A673 (cell line): Measurements from ENCODE around the gene PEA15. TPM values are rescaled to one million over a fixed set of nuclear protein-coding genes. Genes with fewer than 3 reads are reported as not detected.

Experiments
- BruUV-seq: library from RNA; stranded (reverse); fragments of 400-500 nt; replicated peaks from 2 replicates; lab custom pipeline; 2021; lab: Mats Ljungman, UMichigan
- CTCF ChIA-PET: fragments of 300-600 bp; sonication (Branson Sonifier 250); formaldehyde crosslinking; loops from one replicate; lab custom pipeline; 2022; ENCODE audit warnings: antibody characterized with exemption; lab: Charles Lee
- POLR2A ChIA-PET: fragments of 300-600 bp; sonication (Branson Sonifier 250); formaldehyde crosslinking; loops from one replicate; lab custom pipeline; 2022; ENCODE audit warnings: antibody characterized with exemption; ENCODE audit not compliant: low non-redundant PET; lab: Charles Lee
- DNase-seq: peaks from one replicate; pipeline ENCODE4 v3.0.0-alpha.2; 2015; ENCODE audit warnings: low spot score
- H3K27ac ChIP-seq: fragments of 200-600 bp; sonication (generic); 2 replicates; pipeline ENCODE4 v1.5.1; 2016; ENCODE audit warnings: mixed run types, low read depth, mild to moderate bottlenecking, mixed read lengths, antibody characterized with exemption, low read length; ENCODE audit not compliant: poor library complexity, severe bottlenecking
- H3K27me3 ChIP-seq: fragments of 200-600 bp; sonication (generic); replicated peaks from 2 replicates; pipeline ENCODE4 v1.6.1; 2017; ENCODE audit warnings: mixed run types, low read depth, mild to moderate bottlenecking, mixed read lengths, antibody characterized with exemption, low read length; ENCODE audit not compliant: insufficient read depth, poor library complexity
- H3K36me3 ChIP-seq: fragments of 200-600 bp; sonication (generic); 2 replicates; pipeline ENCODE4 v1.6.1; 2016; ENCODE audit warnings: mixed run types, mild to moderate bottlenecking, mixed read lengths, antibody characterized with exemption, low read length; ENCODE audit not compliant: insufficient read depth, poor library complexity, severe bottlenecking
- H3K4me1 ChIP-seq: fragments of 200-600 bp; sonication (generic); 2 replicates; pipeline ENCODE4 v1.6.1; 2017; ENCODE audit warnings: mixed run types, mild to moderate bottlenecking, mixed read lengths, antibody characterized with exemption, low read length; ENCODE audit not compliant: insufficient read depth, poor library complexity, severe bottlenecking
- H3K4me3 ChIP-seq: fragments of 200-600 bp; sonication (generic); 2 replicates; pipeline ENCODE4 v1.5.1; 2016; ENCODE audit warnings: low read depth, mixed run types, mild to moderate bottlenecking, mixed read lengths, low read length; ENCODE audit not compliant: poor library complexity, severe bottlenecking
- H3K9me3 ChIP-seq: fragments of 200-600 bp; sonication (generic); 2 replicates; pipeline ENCODE4 v1.6.1; 2016; ENCODE audit warnings: mixed run types, low read depth, mild to moderate bottlenecking, mixed read lengths, antibody characterized with exemption, low read length; ENCODE audit not compliant: poor library complexity, severe bottlenecking
- CTCF ChIP-seq: fragments of 300-800, 200-600 bp; sonication (generic); conservative IDR thresholded peaks from 2 replicates; pipeline ENCODE4 v1.5.1; 2017; ENCODE audit warnings: low read depth, mild to moderate bottlenecking, antibody characterized with exemption, low read length, moderate library complexity, mixed read lengths
- EZH2 ChIP-seq: fragments of 200-600 bp; sonication (generic); IDR thresholded peaks from 2 replicates; pipeline ENCODE4 v1.6.1; 2017; ENCODE audit warnings: borderline replicate concordance, low read depth, mild to moderate bottlenecking, mixed read lengths, antibody characterized with exemption, low read length; ENCODE audit not compliant: poor library complexity, severe bottlenecking
- intact Hi-C: fragments of 100-400 bp; cut with micrococcal nuclease; formaldehyde crosslinking; loops from one replicate; pipeline ENCODE4 v1.10.0; 2022; ENCODE audit not compliant: unreplicated experiment
- total RNA-seq: library from RNA; stranded (reverse); gene quantifications from 2 replicates; pipeline ENCODE4 v1.2.3, GENCODE V29; 2021

The PEA15 gene
- total RNA-seq, 1 experiment from 2014 or later: 87.7 TPM

DNA sequence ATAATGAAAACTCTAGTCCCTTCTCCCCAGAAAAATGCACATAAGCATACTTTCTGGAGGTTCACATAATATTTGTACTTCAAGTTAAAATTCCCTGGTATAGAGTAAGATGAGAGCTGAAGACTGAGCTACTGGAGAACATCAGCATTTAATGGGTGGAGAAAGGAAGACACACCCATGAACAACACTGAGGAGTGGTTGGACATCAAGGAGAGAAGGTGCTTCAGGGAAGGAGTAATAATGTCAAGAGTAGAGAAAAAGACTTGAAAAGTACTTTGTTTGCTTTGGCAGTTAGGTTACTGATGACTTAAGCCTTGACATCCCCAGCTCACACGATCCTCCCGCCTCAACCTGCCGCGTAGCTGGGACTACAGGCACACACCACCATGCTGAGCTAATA, 21.9 kb downstream of the PEA15 start:
- Histone ChIP-seq H3K27ac (no peak overlapping the region), H3K27me3 (no peaks in the 10 kb centered on the region), H3K9me3 (no peaks in the 10 kb centered on the region), H3K36me3 (peaks cover 85% of the 10 kb centered on the region), H3K4me3 (no peak overlapping the region), H3K4me1 (no peaks in the 10 kb centered on the region)
- CTCF ChIA-PET: no interaction called here
- intact Hi-C loops: no loop called here
- DNase-seq: no peak
- BruUV-seq: no TSS peak
- POLR2A ChIA-PET: no interaction called here
- no peak for TF ChIP-seq CTCF
- TF ChIP-seq EZH2: no peak

DNA sequence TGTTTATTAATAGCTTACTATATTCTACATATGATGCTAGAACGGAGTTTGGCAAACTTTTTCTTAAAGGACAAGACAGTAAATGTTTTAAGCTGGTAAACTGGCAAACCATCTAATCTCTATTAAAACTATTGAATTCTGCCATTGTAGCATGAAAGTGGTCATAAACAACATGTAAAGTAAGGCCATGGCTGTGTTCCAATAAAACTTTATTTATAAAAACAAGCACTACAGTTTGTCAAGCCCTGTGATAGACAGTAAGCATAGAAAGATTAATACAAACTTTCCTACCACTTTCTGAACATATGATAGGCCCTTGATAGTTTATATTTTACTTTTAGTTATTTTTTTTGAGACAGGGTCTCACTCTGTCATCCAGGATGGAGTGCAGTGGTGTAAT, 22.4 kb downstream of the PEA15 start:
- ChIA-PET POLR2A (no interaction called here), CTCF (no interaction called here)
- no TSS peak for BruUV-seq
- DNase-seq: no peak
- TF ChIP-seq EZH2: no peak
- peaks cover 85% of the 10 kb centered on the region for H3K36me3 ChIP-seq
- no peaks in the 10 kb centered on the region for H3K9me3 ChIP-seq
- H3K4me3 ChIP-seq: no peak overlapping the region
- H3K27ac ChIP-seq: no peak overlapping the region
- H3K27me3 ChIP-seq: no peaks in the 10 kb centered on the region
- intact Hi-C loops: no loop called here
- no peaks in the 10 kb centered on the region for H3K4me1 ChIP-seq

- Histone ChIP-seq H3K4me3 (no peak overlapping the region), H3K4me1 (no peaks in the 10 kb centered on the region), H3K9me3 (no peaks in the 10 kb centered on the region), H3K27ac (no peak overlapping the region), H3K36me3 (peaks cover 83% of the 10 kb centered on the region), H3K27me3 (no peaks in the 10 kb centered on the region)
- no TSS peak for BruUV-seq
- TF ChIP-seq CTCF (no peak), EZH2 (no peak)
- intact Hi-C loops: no loop called here
- CTCF ChIA-PET: no interaction called here
- no peak for DNase-seq
- POLR2A ChIA-PET: no interaction called here
These were observed 23.2 kb downstream of the PEA15 start for GRCh38 chr1:160228431-160228830.

GRCh38 chr1:160232911-160233310, 27.7 kb downstream of the PEA15 start:
- H3K4me3 ChIP-seq: no peak overlapping the region
- no TSS peak for BruUV-seq
- H3K4me1 ChIP-seq: no peaks in the 10 kb centered on the region
- TF ChIP-seq EZH2: no peak
- no peak for TF ChIP-seq CTCF
- intact Hi-C loops: no loop called here
- ChIA-PET POLR2A (no interaction called here), CTCF (no interaction called here)
- no peaks in the 10 kb centered on the region for H3K27me3 ChIP-seq
- H3K36me3 ChIP-seq: peaks cover 81% of the 10 kb centered on the region
- no peak overlapping the region for H3K27ac ChIP-seq
- H3K9me3 ChIP-seq: no peaks in the 10 kb centered on the region
- no peak for DNase-seq
